GM13977 (cell line): ENCODE measurements around the gene KDM4B.

Source experiments
- DNase-seq: peaks from one replicate; pipeline ENCODE4 v3.0.0; 2012; ENCODE audit warnings: low spot score
- in situ Hi-C: fragments of 300-500 bp; cut with MboI; formaldehyde crosslinking; loops from one replicate; pipeline ENCODE4 v1.12.0; 2022; ENCODE audit warnings: low sequenced_read_pairs, low pct_unique_long_range_greater_than_20kb, mixed read lengths, inconsistent platforms; ENCODE audit not compliant: unreplicated experiment
- TF ChIP-seq, protein P1 (sequence below): IDR thresholded peaks from 2 replicates; pipeline ENCODE4 v1.5.1; 2012; ENCODE audit warnings: mild to moderate bottlenecking, control low read depth; ENCODE audit not compliant: insufficient read depth; ENCODE audit errors: extremely low read depth, missing control alignments

The KDM4B gene

DNA sequence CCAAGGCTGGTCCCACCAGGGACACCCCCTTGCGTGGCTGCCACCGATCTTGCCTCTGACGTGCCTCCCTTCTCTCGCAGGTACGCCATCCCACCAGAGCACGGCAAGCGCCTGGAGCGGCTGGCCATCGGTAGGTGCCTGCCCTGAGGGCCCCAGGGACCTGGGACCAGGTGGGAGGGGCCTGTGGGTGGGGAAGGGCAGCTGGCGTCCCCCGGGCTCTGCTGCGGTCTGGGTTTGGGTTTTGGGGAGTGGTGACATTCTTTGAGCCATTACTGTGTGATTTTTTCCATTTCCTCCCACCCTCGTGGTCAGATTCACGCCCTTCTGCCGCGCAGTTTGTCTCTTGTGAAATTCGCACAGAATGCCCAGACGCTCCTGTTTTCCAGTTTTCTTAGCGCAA is 102.0 kb downstream of the KDM4B start:
- no peak for DNase-seq
- TF ChIP-seq, protein P1, sequence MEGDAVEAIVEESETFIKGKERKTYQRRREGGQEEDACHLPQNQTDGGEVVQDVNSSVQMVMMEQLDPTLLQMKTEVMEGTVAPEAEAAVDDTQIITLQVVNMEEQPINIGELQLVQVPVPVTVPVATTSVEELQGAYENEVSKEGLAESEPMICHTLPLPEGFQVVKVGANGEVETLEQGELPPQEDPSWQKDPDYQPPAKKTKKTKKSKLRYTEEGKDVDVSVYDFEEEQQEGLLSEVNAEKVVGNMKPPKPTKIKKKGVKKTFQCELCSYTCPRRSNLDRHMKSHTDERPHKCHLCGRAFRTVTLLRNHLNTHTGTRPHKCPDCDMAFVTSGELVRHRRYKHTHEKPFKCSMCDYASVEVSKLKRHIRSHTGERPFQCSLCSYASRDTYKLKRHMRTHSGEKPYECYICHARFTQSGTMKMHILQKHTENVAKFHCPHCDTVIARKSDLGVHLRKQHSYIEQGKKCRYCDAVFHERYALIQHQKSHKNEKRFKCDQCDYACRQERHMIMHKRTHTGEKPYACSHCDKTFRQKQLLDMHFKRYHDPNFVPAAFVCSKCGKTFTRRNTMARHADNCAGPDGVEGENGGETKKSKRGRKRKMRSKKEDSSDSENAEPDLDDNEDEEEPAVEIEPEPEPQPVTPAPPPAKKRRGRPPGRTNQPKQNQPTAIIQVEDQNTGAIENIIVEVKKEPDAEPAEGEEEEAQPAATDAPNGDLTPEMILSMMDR = no peak

DNA sequence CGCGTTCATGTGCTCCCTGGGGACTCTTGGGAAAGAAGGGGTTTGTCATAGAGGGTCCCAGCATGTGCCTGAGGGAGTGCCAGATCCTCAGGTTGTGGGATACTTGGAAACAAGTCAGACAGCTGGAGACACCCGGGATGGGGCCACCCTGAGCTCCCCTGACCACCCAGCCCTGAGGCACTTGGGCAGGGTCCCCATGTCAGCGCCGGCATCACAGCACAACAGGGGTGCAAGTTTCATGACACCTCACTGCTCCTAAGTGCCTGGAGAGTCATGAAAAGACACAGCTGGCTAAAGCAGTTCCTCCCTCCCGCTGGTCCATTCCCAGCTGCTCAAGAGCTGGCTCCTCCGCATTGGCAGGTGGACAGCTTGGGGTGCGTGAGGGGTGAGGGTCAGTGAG is 102.7 kb downstream of the KDM4B start:
- no peak for DNase-seq
- in situ Hi-C loops = no loop called here
- TF ChIP-seq, protein P1 = no peak

More for the DNA sequence above, 102.0 kb downstream of the KDM4B start:
- in situ Hi-C loops = no loop called here

DNA sequence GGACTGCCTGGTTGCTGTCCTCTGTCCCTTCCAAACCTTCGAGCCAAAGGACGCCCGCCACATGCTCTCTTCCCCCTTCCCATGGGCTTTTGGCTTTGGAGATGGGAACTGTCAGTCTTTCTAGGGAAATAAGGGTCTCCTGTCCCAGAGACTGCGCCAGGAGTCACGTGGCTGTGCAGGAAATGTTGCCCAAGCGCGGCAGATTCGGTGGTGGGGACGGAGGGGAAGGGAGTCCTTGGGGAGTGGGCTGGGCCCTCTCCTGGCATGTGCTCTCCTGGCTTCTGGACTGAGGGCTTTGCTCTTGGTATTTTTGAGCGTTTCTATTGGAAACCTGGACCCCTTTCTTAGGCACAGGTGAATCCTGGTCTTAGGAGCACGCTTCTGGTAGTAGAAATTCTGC is 103.2 kb downstream of the KDM4B start:
- DNase-seq = no peak
- in situ Hi-C loops = no loop called here
- TF ChIP-seq, protein P1 = no peak

DNA sequence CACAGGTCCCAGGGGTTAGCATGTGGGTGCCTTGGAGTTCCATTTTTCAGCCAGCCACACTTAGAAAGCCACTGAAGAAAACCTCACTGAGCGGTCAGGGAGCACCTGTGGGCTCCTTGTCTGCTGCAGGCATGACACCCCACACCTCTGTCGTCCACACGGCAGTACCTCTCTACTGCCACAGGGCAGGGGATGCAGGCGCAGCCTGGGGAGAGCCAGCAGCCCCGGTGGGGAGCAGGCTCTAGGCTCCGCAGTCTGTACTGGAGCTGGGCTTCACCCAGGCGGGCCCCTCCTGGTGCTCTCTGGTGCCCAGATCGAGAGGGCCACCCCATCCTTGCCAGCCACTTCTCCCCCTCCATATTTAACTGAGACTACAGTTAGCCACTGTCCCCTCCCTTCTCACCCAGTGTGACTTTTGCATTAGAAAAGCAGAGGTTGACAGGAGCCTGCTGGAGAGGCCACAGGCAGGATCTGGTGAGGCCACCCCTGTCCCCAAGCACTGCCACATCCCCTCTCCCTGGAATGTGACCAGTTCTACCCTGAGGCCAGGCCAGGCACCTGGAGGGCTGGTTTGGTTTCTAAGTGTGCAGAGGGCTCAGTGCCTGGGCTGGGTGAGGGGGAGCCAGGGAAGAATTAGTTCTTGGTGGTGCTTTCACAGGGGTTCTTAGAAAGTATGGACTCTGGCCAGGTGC is 104.4 kb downstream of the KDM4B start:
- TF ChIP-seq, protein P1 = no peak
- no peak for DNase-seq
- in situ Hi-C loops = no loop called here

DNA sequence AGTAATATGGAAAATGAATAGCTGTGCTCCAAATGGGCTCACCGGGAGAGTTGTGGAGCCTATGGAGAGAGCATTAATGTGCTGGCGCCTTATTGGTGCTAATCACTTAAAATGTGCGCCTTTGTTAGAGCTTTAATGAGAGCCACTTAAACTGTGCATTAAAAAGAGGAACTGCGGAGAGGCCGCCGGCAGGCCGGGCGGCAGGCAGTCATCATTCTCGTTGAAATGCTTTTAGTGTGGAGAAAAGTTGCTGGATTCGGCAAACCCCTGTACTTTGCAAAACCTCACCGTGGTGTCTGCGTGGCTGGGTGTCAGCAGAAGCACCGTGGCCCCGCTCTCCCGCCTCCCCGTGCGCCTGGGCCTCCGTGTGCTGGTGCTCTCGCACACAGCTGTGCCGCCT is 105.5 kb downstream of the KDM4B start:
- no peak for DNase-seq
- TF ChIP-seq, protein P1 = no peak
- in situ Hi-C loops = no loop called here

DNA sequence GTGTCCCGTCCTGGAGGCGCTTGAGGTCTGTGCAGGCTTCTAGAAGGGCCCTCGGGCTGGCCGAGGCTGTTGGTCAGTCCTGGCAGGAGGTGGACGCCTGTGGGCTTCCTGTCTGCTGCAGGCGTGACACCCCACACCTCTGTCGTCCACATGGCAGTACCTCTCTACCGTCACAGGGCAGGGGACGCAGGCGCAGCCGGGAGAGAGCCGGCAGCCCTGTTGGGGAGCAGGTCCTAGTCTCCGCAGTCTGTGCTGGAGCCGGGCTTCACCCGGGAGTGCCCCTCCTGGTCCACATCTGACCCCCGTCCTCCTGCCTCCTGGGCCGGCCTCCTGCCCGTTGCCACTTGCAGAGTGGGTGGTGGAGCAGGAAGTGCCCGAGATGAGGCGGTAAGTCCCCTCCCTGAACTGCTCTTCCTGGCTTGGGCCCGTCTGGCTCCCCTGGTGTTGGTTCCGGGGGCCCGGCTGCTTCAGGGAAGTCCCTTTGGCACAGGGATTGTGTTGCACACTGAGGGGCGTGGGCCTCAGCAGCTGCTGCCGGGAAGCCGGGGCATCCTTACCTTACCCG is 106.0 kb downstream of the KDM4B start:
- DNase-seq = no peak
- in situ Hi-C loops = no loop called here
- TF ChIP-seq, protein P1 = no peak
